Islet precursor cell (in vitro differentiated cells): Measurements from ENCODE around the gene CPA1.

Experiments
- DNase-seq: peaks from one replicate; pipeline ENCODE4 v3.0.0-alpha.2; 2018

Gene CPA1

DNA sequence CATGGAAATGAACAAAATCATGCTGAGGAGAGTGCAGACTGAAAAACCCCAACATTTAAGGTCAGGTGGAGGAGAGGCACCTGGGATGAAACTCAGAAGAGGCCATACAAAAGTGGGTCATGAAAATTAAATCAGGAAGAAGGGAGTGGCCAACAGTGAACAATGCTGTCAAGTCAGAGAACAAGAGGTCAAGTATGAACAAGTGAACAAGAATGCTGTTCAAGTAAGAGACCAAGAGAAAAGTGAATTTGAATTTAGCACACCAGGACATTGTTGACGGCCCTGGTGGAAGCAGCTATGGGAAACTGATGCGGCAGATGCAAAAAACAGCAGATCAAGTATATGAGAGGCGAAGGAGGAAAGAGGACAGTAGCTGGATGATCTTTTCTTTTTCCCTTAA is 52.6 kb downstream of the CPA1 start:
- no peak for DNase-seq

DNA sequence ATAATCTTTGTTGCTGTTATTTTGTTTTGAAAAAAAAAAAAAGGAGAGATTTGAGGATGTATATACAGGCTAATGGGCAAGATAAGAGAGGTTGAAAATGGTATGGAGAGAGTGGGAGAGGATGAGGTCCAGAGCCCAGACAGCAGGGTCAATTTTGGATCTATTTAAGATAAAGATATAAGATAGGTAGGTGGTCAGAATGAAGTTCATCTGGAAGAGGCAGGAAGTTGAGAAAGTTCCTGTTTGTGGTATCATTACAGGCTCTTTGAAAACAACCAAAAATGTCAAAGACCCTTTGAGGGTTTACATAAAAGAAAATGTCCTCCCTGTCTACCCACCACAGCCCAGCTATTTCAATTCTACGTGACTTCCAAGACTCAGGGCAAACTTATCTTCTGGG is 53.0 kb downstream of the CPA1 start:
- DNase-seq: no peak

DNA sequence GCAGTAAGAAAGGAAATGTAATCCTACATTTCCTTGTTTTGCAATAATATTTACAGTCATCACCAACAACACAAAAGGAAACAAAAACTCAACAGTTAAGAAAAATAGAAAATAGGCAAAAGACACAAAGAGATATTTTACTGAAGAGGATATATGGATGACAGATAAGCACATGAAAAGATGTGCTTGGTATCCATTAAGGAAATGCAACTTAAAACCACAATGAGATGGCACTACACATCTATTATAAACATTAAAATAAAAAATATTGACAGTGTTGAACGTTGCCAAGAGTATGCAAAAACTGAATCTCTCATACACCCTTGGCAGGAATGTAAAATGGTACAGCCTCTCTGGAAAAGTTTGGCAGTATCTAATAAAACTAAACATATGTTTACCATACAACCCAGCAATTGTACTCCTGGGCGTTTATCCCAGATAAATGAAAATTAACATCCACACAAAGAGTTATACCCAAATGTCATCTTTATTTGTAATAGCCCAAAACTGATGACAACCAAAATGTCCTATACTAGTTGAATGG is 55.1 kb downstream of the CPA1 start:
- DNase-seq: no peak

DNA sequence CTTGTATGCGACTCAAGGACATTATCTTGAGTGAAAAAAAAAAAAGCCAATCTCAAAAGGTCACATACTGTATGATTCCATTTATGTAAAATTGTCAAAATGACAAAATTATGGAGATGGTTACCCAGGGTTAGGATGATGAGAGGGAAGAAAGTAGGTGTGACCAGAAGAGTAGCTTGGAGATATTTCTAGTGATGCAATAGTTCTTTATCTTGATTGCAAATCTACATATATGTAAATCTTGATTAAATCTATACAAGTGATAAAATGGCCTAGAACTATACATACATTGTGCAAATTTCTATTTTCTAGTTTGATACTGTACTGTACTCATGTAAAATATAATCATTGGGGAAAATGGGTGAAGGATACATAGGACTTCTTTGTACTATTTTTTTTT is 56.0 kb downstream of the CPA1 start:
- no peak for DNase-seq
